DMS114 treated with DMSO at 0.1 percent for 48 hours (cell line): ENCODE data around the gene PCTP.

Source experiments
- DNase-seq: peaks from one replicate; lab custom pipeline; 2025; ENCODE audit not compliant: unreplicated experiment; lab: John Stamatoyannopoulos, UW

The PCTP gene

DNA sequence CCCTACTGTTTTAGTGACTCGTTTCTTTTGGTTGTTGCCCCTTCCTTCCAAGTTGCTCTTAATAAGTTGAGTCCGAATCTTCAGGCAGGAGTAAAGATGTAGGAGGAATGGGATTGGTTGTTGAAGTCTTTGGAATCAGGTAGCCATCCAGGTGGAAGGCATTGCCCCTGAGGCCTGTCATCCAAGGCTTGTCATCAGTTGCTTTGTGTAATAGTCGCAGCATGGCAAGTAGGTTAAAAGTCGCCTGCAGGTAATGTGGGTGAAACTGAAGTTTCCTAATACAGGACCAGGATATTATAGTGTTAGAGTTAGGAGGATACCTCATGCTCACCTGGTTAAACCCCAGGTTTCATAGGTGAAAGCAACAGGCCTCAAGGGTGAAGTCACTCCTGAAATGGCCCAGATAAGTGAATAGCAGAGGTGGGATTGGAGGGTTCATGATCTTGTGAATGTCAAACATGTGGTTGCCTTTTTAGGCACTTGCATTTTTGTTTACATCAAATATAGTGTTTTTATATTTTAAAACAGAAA is 934 bp downstream of the PCTP start:
- no peak for DNase-seq

- DNase-seq = no peak
Measured at GRCh38 chr17:55756689-55757088, 5.8 kb downstream of the PCTP start.

GRCh38 chr17:55757659-55758058 is 6.8 kb downstream of the PCTP start:
- no peak for DNase-seq

DNA sequence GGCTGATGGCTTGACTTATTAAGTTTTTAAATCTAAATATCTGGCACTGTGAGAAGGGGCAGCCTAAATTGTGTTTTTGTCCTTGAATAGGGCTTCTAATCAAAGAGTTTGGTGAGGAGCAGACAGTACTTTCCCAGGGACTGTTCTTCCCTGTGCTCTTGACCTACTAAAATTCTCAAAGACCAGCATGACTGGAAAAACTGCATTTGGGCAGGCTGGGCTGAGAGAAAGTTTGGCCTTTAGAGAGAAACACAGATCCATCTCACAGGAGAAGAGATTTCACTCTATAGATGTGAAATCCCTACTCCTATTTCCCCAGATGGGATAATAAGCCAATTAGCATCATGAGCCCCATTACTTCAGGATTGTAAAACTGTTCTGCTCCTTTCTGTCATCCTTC is 7.3 kb downstream of the PCTP start:
- DNase-seq = no peak

DNA sequence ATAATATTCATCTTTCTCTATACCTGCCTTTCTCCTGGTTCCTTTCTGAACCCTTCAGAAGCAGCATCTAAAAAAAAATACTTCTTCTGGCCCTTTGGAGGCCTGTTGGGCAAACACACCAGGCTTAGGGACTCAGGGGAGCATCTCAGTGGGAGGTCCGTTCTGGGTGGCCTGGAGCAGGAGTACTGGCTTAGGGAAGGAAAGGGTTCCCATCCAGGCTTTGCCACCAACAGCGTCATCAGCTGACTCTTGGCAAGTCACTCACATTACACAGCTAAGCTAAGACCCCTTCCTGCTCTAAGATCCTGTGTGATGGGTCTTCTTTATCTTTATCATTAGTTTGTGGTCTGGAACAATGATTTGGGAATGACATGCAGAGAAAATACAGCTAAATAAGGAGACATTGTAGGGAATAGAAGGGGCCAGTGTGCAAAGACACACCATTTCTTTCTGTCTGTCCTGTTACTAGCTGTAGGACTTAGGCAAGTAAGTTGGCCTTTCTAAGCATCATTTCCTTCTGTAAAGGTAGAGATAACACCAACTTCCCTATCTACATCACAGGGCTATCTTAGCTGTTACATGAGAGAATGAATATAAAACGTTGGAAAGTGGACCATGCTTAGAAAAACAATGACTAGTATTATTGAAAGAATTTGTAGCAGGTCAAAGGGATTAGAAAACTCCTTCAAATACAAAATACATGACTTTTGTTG is 9.9 kb downstream of the PCTP start:
- no peak for DNase-seq

DNA sequence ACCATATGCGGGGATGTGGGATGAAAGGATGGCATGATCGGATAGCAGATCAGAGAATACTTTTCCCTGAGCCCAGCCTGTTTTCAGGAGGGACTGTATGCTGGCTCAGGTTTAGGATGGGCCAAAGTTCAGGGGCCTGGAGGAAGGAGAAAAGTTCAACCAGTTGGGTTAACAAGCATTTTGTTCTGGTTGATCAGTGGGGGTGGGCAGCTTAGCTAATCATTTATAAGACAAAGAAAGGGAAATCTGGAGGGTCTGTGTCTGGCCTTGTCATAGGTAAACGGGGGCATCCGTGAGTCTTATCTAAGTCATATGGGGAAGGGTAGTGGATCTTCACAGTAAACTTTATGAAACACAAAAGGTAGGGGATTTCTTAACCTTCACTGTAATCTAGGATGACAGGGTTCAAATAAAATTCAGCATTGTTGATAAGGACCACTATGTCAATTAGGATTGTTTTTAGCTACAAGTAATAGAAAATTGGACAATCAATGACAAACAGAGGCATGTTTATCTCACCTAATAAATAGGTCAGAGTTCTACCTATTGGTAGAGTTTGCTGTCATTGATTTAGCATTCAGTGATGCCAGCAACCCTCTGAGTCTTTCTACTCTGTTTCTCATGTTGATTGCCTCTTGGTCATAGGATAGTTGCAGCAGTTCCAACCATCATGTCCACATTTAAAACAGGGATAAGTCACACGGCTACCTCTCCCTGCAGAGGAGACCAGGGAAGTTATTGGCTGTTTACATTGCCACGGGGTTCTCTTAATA is 11.4 kb downstream of the PCTP start:
- DNase-seq = no peak

- no peak for DNase-seq
Measured at GRCh38 chr17:55763856-55764255, 13.0 kb downstream of the PCTP start.

GRCh38 chr17:55764610-55765009 is 13.8 kb downstream of the PCTP start:
- DNase-seq = no peak

- no peak for DNase-seq
Measured at GRCh38 chr17:55765472-55765871, 14.6 kb downstream of the PCTP start.

- DNase-seq = no peak
Measured at GRCh38 chr17:55768936-55769624, 18.2 kb downstream of the PCTP start.

DNA sequence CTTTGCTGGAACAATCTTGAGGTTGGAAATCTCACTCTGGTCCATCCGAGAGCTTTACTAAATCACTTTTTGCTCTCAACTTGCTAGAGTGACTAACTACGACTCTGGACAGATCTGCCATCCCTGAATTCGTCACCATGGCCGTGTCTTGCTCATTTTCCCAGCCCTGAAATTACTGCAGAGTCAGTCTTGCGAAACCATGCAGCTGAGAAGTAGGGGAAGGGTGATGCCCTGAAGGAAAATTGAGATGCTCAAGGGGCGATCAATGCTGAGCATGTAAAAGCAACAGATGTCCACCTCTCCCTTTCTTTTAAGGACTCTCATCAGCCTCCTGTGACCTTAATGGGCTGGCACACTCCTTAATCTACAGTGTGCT is 18.8 kb downstream of the PCTP start:
- DNase-seq = no peak

DNA sequence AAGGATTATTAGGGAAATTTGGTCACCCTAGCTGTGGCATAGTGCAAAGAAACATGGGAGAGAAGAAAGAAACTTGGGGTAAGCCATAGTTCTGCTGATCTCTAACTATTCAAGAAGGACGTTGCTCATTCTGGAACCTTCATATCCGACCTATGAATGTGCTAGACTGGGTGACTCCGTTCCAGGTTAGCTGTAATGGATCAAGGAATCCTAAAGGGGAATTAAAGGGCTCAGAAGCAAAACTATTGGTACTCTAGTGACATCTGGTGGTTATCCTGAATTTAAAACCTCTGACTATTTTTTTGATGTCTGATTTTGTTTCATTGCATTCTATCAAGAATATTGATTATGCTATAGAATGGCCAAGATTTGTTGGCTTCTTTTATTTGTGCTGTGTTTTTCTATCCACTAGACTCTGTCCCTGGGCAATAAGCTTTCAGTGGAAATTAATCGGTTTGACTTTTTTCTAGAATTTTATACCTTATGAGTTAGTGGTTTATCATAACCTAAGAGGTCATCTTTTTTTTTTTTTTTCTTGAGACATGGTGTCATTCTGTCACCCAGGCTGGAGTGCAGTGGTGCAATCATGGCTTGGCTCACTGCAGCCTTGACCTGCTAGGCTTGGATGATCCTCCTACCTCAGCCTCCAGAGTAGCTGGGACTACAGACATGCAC is 19.5 kb downstream of the PCTP start:
- peak; percentile 74 for DNase-seq

DNA sequence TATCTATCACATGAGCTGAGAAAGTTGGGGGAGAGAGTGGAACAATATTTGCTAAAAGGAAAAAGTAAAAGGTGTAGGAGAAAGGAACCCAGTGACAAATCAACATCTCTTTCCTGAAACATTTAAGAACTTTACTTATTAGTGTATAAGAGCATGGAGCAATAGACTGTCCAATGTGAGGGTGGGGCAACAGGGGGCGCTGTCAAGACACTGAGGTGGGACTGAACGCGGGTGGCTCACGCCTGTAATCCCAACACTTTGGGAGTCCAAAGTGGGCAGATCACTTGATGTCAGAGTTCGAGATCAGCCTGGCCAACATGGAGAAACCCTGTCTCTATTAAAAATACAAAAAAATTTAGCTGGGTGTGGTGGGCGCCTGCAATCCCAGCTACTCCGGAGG is 21.2 kb downstream of the PCTP start:
- no peak for DNase-seq

- DNase-seq = no peak
Measured at GRCh38 chr17:55773671-55774070, 22.8 kb downstream of the PCTP start.

- DNase-seq = no peak
Measured at GRCh38 chr17:55774846-55775271, 24.0 kb downstream of the PCTP start.

DNA sequence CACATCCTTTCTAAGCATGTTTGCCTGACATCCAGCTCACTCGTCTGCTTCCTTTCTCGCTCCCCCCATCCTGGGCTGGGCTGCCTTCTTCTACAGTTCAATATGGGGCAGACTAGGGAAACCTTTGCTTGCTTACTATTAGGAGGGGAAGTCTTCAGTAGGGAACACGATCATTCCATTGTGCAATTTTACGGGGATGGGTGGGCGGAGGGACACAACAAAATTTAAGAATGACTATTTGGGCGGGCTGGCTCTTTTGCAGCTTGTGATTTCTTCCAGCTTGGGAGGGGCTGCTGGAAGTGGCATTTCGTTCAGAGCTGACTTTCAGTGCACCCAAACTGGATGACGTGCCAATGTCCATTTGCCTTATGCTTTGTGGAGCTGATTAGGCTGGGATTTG is 25.4 kb downstream of the PCTP start:
- DNase-seq = no peak

DNA sequence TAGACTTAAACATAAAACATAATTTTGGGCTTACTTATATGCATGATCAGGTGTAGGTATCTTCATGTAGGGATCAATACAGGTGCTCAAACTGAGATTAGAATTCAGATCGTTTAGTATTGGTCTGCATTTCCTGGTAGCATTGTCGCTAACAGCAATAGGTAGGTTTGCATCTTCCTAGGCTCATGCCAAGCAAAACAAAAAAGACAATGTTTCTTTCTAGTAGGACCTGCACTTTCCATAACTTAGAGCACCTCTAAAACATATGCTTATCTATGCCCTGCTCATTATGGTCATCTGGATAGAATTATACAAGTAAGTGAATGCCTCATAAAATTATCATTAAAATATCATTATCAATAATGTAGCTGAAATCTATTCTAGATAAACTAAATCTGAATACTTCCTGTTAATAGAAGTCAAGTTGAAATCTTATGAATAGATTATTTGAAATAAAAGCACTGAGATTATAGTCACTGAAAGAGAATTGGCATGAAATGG is 26.7 kb downstream of the PCTP start:
- DNase-seq = no peak

DNA sequence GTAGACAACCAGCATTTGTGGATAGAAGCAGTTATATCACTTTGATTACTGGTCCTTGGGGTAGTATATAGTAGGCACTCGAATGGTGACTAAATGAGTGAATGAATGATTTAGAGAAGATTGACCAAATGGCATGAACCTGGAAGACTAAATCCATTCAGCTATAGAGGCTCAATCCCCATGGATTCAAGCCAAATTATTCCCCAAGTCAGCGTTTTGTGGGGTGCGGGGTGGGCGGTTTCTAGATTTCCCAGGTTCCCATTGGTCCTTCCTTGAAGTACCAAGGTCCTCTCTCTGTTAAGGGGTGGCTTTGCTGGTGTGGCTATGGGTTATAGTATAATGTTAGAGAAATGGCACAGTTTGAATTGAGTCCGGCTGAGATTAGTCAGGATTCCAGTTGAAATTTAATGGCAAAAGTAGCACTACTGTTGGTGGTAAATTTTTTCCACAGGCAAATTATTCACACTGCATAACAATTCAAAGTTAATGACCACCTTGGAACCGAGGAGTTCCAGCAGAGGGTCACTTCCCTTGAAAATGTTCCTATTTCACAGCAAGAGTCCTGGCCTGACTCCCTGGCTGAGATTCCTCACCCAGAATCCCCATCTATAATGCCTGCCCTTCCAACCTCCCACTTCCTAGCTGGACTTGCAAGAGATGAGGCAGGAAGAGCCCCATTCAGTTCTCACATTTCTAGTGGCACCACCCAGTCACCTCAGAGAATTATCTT is 27.7 kb downstream of the PCTP start:
- no peak for DNase-seq

- no peak for DNase-seq
Measured at GRCh38 chr17:55783684-55784245, 32.9 kb downstream of the PCTP start.

GRCh38 chr17:55784666-55785065 is 33.8 kb downstream of the PCTP start:
- DNase-seq = no peak
